Measurements from ENCODE around the gene ATOH7. TPM values are rescaled to one million over a fixed set of nuclear protein-coding genes. Genes with fewer than 3 reads are reported as not detected.

The ATOH7 gene
- total and polyA plus RNA-seq, 2 of the 4 experiments (the other 2 are of a cell fraction): 0.05 TPM; not detected in 1

- Histone ChIP-seq H2BK20ac (ENCODE audit: low read depth, low read length) (no peak overlapping the region), H3K27ac (ENCODE audit: insufficient read depth, low read length) (no peak overlapping the region), H2AFZ (replicated peaks; ENCODE audit: low read length, poor library complexity) (no peak overlapping the region), H3K9me3 (ENCODE audit: control insufficient read depth, insufficient read depth, low read length) (no peaks in the 10 kb centered on the region), H3K79me1 (ENCODE audit: low read depth in 1 of 2, low read length in 2 of 2) (no peaks in the 10 kb centered on the region), H3K4me2 (ENCODE audit: low read depth, low read length) (no peak overlapping the region), H2BK15ac (ENCODE audit: low read depth, low read length) (no peak overlapping the region), H2BK120ac (ENCODE audit: low read depth, low read length) (no peak overlapping the region), H3K18ac (ENCODE audit: low read depth, low read length) (no peak overlapping the region), H3K56ac (ENCODE audit: extremely low read depth, insufficient read depth, low read length) (no peak overlapping the region), H3K23ac (ENCODE audit: low read depth, low read length) (no peak overlapping the region), H3K36me3 (ENCODE audit: control insufficient read depth, insufficient read depth, low read length) (no peaks in the 10 kb centered on the region), H4K8ac (ENCODE audit: low read depth in 2 of 2, low read length in 2 of 2) (no peak overlapping the region), H3K9me1 (ENCODE audit: insufficient read depth, low read length) (no peaks in the 10 kb centered on the region), H3K14ac (replicated peaks; ENCODE audit: low read depth, low read length) (no peak overlapping the region), H3K27me3 (ENCODE audit: control insufficient read depth, insufficient read depth, low read length) (peaks cover 37% of the 10 kb centered on the region), H3K4me1 (ENCODE audit: control insufficient read depth, insufficient read depth, low read length) (peaks cover 5% of the 10 kb centered on the region; the same call in 1 of the 2 replicates), H3K4me3 (ENCODE audit: insufficient read depth, low read depth, low read length) (no peak overlapping the region), H4K20me1 (ENCODE audit: insufficient read depth, low read length) (no peaks in the 10 kb centered on the region), H2BK5ac (ENCODE audit: low read depth, low read length, poor library complexity, severe bottlenecking) (no peak overlapping the region), H4K91ac (ENCODE audit: insufficient read depth, low read depth, low read length) (no peak overlapping the region), H2AK9ac (replicated peaks; ENCODE audit: low read depth, low read length, poor library complexity) (no peak overlapping the region), H3K9ac (ENCODE audit: low read depth, low read length) (no peak overlapping the region), H2AK5ac (ENCODE audit: low read depth, low read length) (no peak overlapping the region), H4K5ac (ENCODE audit: low read depth, low read length) (no peak overlapping the region), H3K4ac (ENCODE audit: low read depth, low read length) (no peak overlapping the region)
- TF ChIP-seq USF2 (IDR thresholded peaks at IDR 0.05; ENCODE audit: low read depth, low read length): no peak
- no peak for TF ChIP-seq MAZ (IDR thresholded peaks at IDR 0.05; ENCODE audit: borderline replicate concordance, low read depth, low read length)
- no peak for TF ChIP-seq NFE2L2 (IDR thresholded peaks at IDR 0.05; ENCODE audit: low read depth, low read length)
- TF ChIP-seq MXI1 (IDR thresholded peaks at IDR 0.05; ENCODE audit: borderline replicate concordance, low read depth, low read length): no peak
- no peak for TF ChIP-seq CEBPB (IDR thresholded peaks at IDR 0.05; ENCODE audit: low read depth, low read length)
- TF ChIP-seq CTCF (conservative IDR thresholded peaks at IDR 0.05; ENCODE audit: low read depth, low read length): no peak
- no peak for TF ChIP-seq CHD1 (IDR thresholded peaks at IDR 0.05; ENCODE audit: low read depth, low read length)
- no peak for TF ChIP-seq RCOR1 (IDR thresholded peaks at IDR 0.05; ENCODE audit: insufficient replicate concordance, low read length)
- ATAC-seq (ENCODE audit: low read depth) (no peak), DNase-seq (no peak)
- whole genome bisulfite sequencing, 2 experiments (ENCODE audit: extremely low coverage in 2 of 2, insufficient read length in 1 of 2): 87% methylated on average over 3 of the region's 6 CpGs; no CpG with 5 or more reads in 1 of the 2 experiments
- in situ Hi-C loops (cut with MboI; ENCODE audit: low sequenced_read_pairs) (no loop called here), intact Hi-C loops (cut with micrococcal nuclease) (no loop called here), dilution Hi-C loops (cut with HindIII; ENCODE audit: low sequenced_read_pairs, unreplicated experiment) (no loop called here)
- ChIA-PET POLR2A (ENCODE audit: unreplicated experiment) (no interaction called here), CTCF (no interaction called here)
- no TSS peak for BruUV-seq (replicated peaks)
These were observed 6.5 kb upstream of the ATOH7 start for GRCh38 chr10:68238371-68238770.

All from IMR-90 (cell line).